GM12875 (cell line): Measurements from ENCODE around the gene SLC35F3.

Source experiments
- H3K4me3 ChIP-seq: one replicate; pipeline ENCODE4 v1.5.1; 2011; ENCODE audit warnings: low read depth, low read length, control low read depth
- TF ChIP-seq, protein P1 (sequence below): IDR thresholded peaks from 2 replicates; pipeline ENCODE4 v1.5.1; 2011; ENCODE audit warnings: low read depth, mild to moderate bottlenecking, control low read depth, inconsistent platforms, low read length, moderate library complexity, borderline replicate concordance; ENCODE audit not compliant: insufficient read depth

SLC35F3 gene

GRCh38 chr1:233936842-233937241 lies 32.4 kb downstream of the SLC35F3 start:
- no peak overlapping the region for H3K4me3 ChIP-seq
- TF ChIP-seq, protein P1, sequence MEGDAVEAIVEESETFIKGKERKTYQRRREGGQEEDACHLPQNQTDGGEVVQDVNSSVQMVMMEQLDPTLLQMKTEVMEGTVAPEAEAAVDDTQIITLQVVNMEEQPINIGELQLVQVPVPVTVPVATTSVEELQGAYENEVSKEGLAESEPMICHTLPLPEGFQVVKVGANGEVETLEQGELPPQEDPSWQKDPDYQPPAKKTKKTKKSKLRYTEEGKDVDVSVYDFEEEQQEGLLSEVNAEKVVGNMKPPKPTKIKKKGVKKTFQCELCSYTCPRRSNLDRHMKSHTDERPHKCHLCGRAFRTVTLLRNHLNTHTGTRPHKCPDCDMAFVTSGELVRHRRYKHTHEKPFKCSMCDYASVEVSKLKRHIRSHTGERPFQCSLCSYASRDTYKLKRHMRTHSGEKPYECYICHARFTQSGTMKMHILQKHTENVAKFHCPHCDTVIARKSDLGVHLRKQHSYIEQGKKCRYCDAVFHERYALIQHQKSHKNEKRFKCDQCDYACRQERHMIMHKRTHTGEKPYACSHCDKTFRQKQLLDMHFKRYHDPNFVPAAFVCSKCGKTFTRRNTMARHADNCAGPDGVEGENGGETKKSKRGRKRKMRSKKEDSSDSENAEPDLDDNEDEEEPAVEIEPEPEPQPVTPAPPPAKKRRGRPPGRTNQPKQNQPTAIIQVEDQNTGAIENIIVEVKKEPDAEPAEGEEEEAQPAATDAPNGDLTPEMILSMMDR: no peak

DNA sequence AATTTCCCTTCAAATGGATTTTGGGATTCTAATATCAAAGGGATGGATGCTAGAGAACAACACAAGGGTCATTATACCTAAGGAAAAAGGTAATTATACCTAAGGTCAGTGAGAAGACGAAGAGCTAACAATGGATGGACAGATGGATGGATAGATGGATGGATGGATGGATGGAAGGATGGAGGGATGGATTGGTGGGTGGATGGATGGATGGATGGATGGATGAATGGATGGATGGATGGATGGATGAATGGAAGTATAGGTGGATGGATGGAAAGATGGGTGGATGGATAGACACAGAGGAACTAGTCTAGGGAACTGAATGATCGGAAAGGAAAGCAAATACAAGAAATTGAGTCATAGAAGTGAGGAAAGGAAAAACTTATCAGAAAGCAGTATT lies 34.0 kb downstream of the SLC35F3 start:
- TF ChIP-seq, protein P1: no peak
- H3K4me3 ChIP-seq: no peak overlapping the region

DNA sequence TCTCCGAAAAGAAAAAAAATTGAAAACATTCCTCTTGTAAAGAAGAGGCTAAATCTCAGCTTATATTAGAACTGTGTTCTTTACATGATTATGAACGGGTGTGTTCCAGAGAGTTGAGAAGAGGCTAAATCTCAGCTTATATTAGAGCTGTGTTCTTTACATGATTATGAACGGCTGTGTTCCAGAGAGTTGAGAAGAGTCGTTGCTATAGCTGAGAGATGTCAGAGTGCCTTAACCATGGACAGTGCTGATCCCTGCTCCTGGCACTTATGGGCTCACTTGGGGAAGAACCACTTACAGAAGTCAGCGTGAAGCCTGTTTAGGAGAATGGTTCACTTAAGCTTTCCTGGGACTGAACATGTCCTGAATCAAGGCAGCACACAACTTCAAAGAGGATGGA lies 35.0 kb downstream of the SLC35F3 start:
- TF ChIP-seq, protein P1: no peak
- H3K4me3 ChIP-seq: no peak overlapping the region

DNA sequence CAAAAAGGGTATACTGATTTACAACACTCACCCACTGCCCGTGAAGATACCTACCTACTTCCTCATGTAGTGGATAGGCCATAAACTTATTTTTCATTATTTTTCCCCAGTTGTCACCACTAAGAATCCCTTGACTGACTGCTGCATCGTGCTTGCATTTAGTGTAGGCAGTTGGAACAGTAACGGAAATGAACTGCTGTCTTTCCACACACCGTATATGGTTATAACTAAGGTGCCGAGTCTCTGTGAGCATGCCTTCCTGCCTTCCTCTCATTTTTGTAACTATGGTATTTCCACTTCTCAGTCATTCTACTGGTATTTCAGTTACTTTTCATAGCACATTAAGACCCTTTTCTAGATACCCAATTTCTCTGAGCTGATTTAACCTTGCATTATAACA lies 36.4 kb downstream of the SLC35F3 start:
- TF ChIP-seq, protein P1: no peak
- no peak overlapping the region for H3K4me3 ChIP-seq

GRCh38 chr1:233944601-233945000 lies 40.1 kb downstream of the SLC35F3 start:
- TF ChIP-seq, protein P1: no peak
- H3K4me3 ChIP-seq: no peak overlapping the region

DNA sequence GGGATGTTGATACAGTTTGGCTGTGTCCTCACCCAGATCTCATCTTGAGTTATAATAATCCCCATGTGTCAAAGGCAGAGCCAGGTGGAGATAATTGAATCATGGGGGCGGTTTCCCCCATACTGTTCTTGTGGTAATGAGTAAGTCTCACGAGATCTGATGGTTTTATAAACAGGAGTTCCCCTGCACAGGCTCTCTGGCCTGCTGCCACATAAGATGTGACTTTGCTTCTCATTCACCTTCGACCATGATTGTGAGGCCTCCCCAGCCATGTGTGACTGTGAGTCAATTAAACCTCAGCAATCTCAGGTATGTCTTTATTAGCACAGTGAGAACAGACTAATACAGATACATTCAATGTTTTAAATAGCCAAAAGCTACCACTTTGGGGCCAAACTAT lies 41.1 kb downstream of the SLC35F3 start:
- TF ChIP-seq, protein P1: no peak
- no peak overlapping the region for H3K4me3 ChIP-seq

GRCh38 chr1:233945979-233946378 lies 41.5 kb downstream of the SLC35F3 start:
- H3K4me3 ChIP-seq: no peak overlapping the region
- TF ChIP-seq, protein P1: no peak
